HG03571 (cell line): ENCODE results near the gene LPCAT1.
"Not testable (repeated sequence)": the region's sequence is repeated elsewhere in the genome, so short reads cannot be mapped to it uniquely, and the experiment has no call there.

Experiments
- ATAC-seq: cut with Tn5 transposase; IDR thresholded peaks from one replicate; pipeline ENCODE4 v1.9.1; 2021; ENCODE audit not compliant: unreplicated experiment

Gene LPCAT1

GRCh38 chr5:1523480-1523792 lies 324 bp downstream of the LPCAT1 start:
- ATAC-seq, result peak; percentile 34

- no peak for ATAC-seq
Observed at GRCh38 chr5:1522601-1523479, 920 bp downstream of the LPCAT1 start.

GRCh38 chr5:1521671-1522600 lies 1.8 kb downstream of the LPCAT1 start:
- no peak for ATAC-seq

GRCh38 chr5:1520791-1521453 lies 2.8 kb downstream of the LPCAT1 start:
- no peak for ATAC-seq

- no peak for ATAC-seq
Observed at GRCh38 chr5:1519631-1520210, 4.0 kb downstream of the LPCAT1 start.

- no peak for ATAC-seq
Observed at GRCh38 chr5:1517838-1518237, 5.9 kb downstream of the LPCAT1 start.

- no peak for ATAC-seq
Observed at GRCh38 chr5:1516615-1517601, 6.9 kb downstream of the LPCAT1 start.

- no peak for ATAC-seq
Observed at GRCh38 chr5:1515921-1516571, 7.7 kb downstream of the LPCAT1 start.

GRCh38 chr5:1515311-1515920 lies 8.3 kb downstream of the LPCAT1 start:
- ATAC-seq, result no peak

- not testable (repeated sequence) for ATAC-seq
Observed at GRCh38 chr5:1514819-1515310, 8.9 kb downstream of the LPCAT1 start.

- no peak for ATAC-seq
Observed at GRCh38 chr5:1514027-1514818, 9.5 kb downstream of the LPCAT1 start.

GRCh38 chr5:1513326-1514026 lies 10.3 kb downstream of the LPCAT1 start:
- ATAC-seq, result no peak

GRCh38 chr5:1512541-1513291 lies 11.0 kb downstream of the LPCAT1 start:
- no peak for ATAC-seq

GRCh38 chr5:1511651-1512540 lies 11.9 kb downstream of the LPCAT1 start:
- ATAC-seq, result no peak

- ATAC-seq, result no peak
Observed at GRCh38 chr5:1511048-1511447, 12.7 kb downstream of the LPCAT1 start.

- no peak for ATAC-seq
Observed at GRCh38 chr5:1510631-1511030, 13.1 kb downstream of the LPCAT1 start.
